Measurements from ENCODE around the gene SLC25A11.

The SLC25A11 gene

DNA sequence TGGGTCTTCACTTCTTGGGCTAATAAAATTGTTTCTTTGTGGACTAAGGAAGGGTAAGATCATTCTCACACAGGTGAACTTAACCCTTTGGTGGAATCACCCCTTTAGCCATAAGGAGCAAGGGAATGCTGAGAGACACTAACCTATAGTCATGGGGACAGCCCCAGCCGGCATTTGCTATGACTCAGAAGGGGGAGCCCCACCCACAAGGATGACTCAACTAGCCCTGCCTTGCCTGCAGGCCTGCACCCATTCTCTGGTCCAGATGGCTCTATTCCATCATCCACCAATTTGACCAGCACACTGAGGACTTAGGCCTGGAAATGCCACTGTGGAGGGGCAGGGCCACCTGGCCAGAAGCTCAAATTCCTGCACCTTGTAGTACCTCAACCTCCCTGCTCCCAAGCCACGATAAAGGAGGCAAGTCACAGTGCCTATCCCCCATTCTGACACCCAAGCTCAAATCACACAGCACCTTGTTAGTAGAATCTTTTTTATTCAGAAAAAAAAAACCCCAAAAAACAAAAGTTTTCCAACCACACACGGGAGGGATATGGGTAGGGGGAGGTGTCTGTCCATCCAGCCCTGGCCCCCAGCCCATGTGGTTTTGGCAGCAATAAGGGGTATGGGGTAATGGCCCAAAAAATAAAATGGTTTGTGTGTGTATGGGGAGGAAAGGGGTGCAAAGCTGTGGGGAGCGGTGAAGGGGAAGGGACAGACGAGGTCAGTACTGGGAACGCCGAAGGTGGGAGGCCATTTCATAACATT is 5.5 kb upstream of the SLC25A11 start:
- DNase-seq (ENCODE audit: low read depth): peak; percentile 62
- in situ Hi-C loops (cut with HindIII; ENCODE audit: low sequenced_read_pairs): no loop called here
- peak overlapping the region; percentile 97 for H3K4me3 ChIP-seq (ENCODE audit: low read depth, low read length)
- TF ChIP-seq, protein P1, sequence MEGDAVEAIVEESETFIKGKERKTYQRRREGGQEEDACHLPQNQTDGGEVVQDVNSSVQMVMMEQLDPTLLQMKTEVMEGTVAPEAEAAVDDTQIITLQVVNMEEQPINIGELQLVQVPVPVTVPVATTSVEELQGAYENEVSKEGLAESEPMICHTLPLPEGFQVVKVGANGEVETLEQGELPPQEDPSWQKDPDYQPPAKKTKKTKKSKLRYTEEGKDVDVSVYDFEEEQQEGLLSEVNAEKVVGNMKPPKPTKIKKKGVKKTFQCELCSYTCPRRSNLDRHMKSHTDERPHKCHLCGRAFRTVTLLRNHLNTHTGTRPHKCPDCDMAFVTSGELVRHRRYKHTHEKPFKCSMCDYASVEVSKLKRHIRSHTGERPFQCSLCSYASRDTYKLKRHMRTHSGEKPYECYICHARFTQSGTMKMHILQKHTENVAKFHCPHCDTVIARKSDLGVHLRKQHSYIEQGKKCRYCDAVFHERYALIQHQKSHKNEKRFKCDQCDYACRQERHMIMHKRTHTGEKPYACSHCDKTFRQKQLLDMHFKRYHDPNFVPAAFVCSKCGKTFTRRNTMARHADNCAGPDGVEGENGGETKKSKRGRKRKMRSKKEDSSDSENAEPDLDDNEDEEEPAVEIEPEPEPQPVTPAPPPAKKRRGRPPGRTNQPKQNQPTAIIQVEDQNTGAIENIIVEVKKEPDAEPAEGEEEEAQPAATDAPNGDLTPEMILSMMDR (IDR thresholded peaks at IDR 0.05; ENCODE audit: low read depth, low read length, missing control alignments): no peak

DNA sequence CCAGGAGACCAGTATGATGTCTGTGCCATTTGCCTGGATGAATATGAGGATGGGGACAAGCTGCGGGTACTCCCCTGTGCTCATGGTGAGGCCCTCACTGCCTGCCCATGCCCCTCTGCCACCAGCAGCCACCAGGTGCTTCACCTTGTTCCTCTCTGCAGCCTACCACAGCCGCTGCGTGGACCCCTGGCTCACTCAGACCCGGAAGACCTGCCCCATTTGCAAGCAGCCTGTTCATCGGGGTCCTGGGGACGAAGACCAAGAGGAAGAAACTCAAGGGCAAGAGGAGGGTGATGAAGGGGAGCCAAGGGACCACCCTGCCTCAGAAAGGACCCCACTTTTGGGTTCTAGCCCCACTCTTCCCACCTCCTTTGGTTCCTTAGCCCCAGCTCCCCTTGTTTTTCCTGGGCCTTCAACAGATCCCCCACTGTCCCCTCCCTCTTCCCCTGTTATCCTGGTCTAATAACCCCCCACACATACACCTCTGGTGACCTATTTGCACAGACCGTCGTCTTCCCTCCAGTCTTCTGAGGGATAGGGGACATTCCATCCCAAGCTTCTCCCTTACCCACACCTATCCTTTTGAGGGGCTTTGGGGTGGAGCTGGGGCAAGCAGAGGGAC is 4.8 kb upstream of the SLC25A11 start:
- H3K4me3 ChIP-seq (ENCODE audit: low read depth, low read length): no peak overlapping the region
- in situ Hi-C loops (cut with HindIII; ENCODE audit: low sequenced_read_pairs): no loop called here

DNA sequence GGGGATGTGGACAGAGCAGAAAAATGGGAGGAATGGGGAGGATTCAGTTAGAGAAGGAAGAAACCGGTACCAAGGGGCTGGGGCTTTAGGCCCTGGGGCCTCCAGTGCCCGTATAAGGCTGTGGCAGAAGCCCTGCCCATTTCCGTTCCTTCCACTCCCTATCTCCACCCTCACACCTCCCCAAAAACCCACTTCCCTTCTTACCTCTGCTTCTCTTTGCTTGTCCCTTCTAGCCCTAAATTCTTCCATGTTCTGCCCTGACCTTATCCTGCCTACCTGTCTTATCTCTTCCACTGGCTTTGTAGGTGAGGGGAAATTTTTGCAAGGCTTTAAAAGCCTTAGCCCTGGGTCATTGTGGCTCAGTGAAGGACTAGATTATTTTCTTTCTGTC is 4.3 kb upstream of the SLC25A11 start:
- no peak overlapping the region for H3K4me3 ChIP-seq (ENCODE audit: low read depth, low read length)
- TF ChIP-seq, protein P1 (IDR thresholded peaks at IDR 0.05; ENCODE audit: low read depth, low read length, missing control alignments): no peak
- in situ Hi-C loops (cut with HindIII; ENCODE audit: low sequenced_read_pairs): no loop called here
- no peak for DNase-seq (ENCODE audit: low read depth)

More for the DNA sequence above, 4.8 kb upstream of the SLC25A11 start:
- DNase-seq (ENCODE audit: low read depth): no peak
- TF ChIP-seq, protein P1 (IDR thresholded peaks at IDR 0.05; ENCODE audit: low read depth, low read length, missing control alignments): no peak

DNA sequence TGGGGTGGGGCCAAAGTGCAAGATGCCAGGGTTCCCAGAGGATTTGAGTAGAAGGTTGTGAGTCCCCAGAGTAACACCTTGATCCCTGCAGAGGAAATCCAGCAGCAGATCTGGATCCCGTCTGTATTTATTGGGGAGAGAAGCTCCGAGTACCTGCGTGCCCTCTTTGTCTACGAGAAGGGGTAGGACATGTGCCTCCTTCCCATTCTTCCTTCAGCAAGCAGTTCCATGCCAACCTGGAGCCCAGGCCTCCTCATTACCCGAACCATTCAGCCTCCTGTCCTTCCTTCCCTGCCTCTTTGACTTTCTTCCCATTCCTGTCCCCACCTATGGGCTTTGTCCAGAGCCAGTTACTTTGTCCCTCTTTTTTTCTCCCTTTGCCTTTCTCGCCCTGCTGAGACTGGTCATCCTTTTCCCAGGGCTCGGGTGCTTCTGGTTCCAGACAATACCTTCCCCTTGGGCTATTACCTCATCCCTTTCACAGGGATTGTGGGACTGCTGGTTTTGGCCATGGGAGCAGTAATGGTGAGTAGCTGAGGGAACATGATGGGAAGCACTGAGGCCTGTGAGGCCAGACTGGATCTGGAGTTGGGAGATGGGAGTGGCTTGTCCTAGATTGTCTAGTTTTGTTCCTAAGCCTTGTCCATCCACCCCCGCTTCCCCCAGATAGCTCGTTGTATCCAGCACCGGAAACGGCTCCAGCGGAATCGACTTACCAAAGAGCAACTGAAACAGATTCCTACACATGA is 3.1 kb upstream of the SLC25A11 start:
- no peak overlapping the region for H3K4me3 ChIP-seq (ENCODE audit: low read depth, low read length)
- in situ Hi-C loops (cut with HindIII; ENCODE audit: low sequenced_read_pairs): no loop called here

DNA sequence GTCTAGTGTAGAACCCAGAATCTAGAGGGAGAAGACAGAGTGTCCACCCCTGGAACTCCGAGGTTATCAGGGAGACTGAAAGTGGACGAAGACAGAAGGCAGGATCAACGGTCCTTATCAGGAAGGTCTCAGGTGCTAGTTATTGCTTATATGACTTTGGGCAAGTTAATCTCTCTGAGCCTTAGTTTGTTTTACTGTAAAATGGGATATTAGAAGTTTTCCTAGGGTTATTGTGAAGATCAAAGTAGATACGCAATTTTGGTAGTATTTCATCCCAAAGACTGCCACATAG is 1.4 kb upstream of the SLC25A11 start:
- TF ChIP-seq, protein P1 (IDR thresholded peaks at IDR 0.05; ENCODE audit: low read depth, low read length, missing control alignments): no peak
- in situ Hi-C loops (cut with HindIII; ENCODE audit: low sequenced_read_pairs): no loop called here
- DNase-seq (ENCODE audit: low read depth): no peak
- H3K4me3 ChIP-seq (ENCODE audit: low read depth, low read length): peak overlapping the region; percentile 83

More for the DNA sequence above, 3.1 kb upstream of the SLC25A11 start:
- DNase-seq (ENCODE audit: low read depth): no peak
- TF ChIP-seq, protein P1 (IDR thresholded peaks at IDR 0.05; ENCODE audit: low read depth, low read length, missing control alignments): no peak

DNA sequence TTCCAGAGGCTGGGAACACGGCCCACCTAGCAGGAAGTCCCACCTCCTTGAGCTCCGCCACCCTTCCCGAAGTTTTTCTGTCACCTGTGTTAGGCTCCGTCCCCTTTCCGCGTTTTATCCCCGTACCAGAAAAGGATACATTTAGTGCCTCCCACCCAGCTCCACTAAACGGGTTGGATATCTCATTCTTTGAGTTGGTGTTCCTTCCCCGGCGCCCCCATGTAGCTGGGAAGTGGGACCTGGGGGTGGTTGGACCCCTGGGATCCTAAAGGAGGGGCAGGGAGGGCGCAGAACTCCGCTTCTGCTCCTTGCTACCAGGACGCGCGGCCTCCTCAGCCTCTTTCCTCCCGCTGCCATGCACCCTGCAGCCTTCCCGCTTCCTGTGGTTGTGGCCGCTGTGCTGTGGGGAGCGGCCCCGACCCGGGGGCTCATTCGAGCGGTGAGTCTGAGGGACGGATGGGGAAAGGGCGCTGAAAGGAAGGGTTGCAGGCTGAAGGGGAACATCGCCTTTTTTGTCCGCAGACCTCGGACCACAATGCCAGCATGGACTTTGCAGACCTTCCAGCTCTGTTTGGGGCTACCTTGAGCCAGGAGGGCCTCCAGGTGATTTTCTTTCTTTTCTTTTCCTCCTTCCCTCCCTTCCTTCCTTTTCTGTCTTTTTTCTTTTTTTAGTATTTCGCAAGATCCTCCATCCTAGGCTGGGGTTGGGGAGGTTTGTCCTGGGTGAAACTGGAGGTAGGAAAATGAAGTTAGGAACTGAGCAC is 891 bp upstream of the SLC25A11 start:
- DNase-seq (ENCODE audit: low read depth): no peak
- in situ Hi-C loops (cut with HindIII; ENCODE audit: low sequenced_read_pairs): no loop called here
- TF ChIP-seq, protein P1 (IDR thresholded peaks at IDR 0.05; ENCODE audit: low read depth, low read length, missing control alignments): no peak
- H3K4me3 ChIP-seq (ENCODE audit: low read depth, low read length): peak overlapping the region; percentile 83

All from astrocyte of the cerebellum (primary cell).